HepG2 (cell line): ENCODE data around the gene SLC38A3. TPM values are rescaled to one million over a fixed set of nuclear protein-coding genes. Genes with fewer than 3 reads are reported as not detected.
A peak's percentile ranks its signal among the peaks of the same experiment; 100 is the strongest.

Source experiments
- CAMTA2 ChIP-seq: sonication (generic); formaldehyde crosslinking; IDR thresholded peaks from 2 replicates; pipeline ENCODE4 v1.4.0; 2020; ENCODE audit warnings: mild to moderate bottlenecking, missing genetic modification reagents, borderline replicate concordance
- CREB1 ChIP-seq, 2 experiments: fragments of 450-650 bp in 1 of 2; IDR thresholded peaks; 2 replicates each; pipeline ENCODE4 v1.6.1; 2016 to 2017; ENCODE audit warnings: control low read depth in 1 of 2, mild to moderate bottlenecking in 1 of 2, missing compliant biosample characterization in 1 of 2, missing genetic modification characterization in 1 of 2
- FOXA3 ChIP-seq: IDR thresholded peaks from 2 replicates; pipeline ENCODE4 v1.6.1; 2016; ENCODE audit warnings: missing genetic modification reagents, missing compliant biosample characterization
- GABPB1 ChIP-seq: IDR thresholded peaks from 2 replicates; pipeline ENCODE4 v1.6.1; 2016; ENCODE audit warnings: mild to moderate bottlenecking, missing genetic modification reagents, moderate library complexity, missing compliant biosample characterization
- GLI4 ChIP-seq: sonication (generic); formaldehyde crosslinking; IDR thresholded peaks from 2 replicates; pipeline ENCODE4 v1.5.1; 2020; ENCODE audit warnings: missing genetic modification reagents, mild to moderate bottlenecking, moderate library complexity, borderline replicate concordance
- JUNB ChIP-seq: sonication (generic); formaldehyde crosslinking; IDR thresholded peaks from 2 replicates; pipeline ENCODE4 v1.8.0; 2022; ENCODE audit warnings: missing genetic modification reagents, mild to moderate bottlenecking, borderline replicate concordance
- KLF11 ChIP-seq: IDR thresholded peaks from 2 replicates; pipeline ENCODE4 v1.6.1; 2016; ENCODE audit warnings: missing compliant biosample characterization
- KLF12 ChIP-seq: sonication (generic); formaldehyde crosslinking; IDR thresholded peaks from 2 replicates; pipeline ENCODE4 v1.4.0; 2020; ENCODE audit warnings: missing genetic modification reagents, borderline replicate concordance
- KLF16 ChIP-seq, 2 experiments: sonication (generic) in 1 of 2; formaldehyde crosslinking in 1 of 2; IDR thresholded peaks; 2 replicates each; pipeline versions ENCODE4 v1.6.1 to v1.8.0; 2016 to 2023; ENCODE audit warnings: missing genetic modification reagents in 2 of 2, missing compliant biosample characterization in 1 of 2
- MLXIP ChIP-seq: sonication (generic); formaldehyde crosslinking; IDR thresholded peaks from 2 replicates; pipeline ENCODE4 v1.9.0; 2021; ENCODE audit warnings: missing genetic modification reagents, borderline replicate concordance
- PHF21A ChIP-seq: sonication (generic); formaldehyde crosslinking; IDR thresholded peaks from 2 replicates; pipeline ENCODE4 v1.5.0; 2020; ENCODE audit warnings: mild to moderate bottlenecking, missing genetic modification reagents
- PITX1 ChIP-seq: sonication (generic); formaldehyde crosslinking; IDR thresholded peaks from 2 replicates; pipeline ENCODE4 v1.5.1; 2020; ENCODE audit warnings: mild to moderate bottlenecking, missing genetic modification reagents
- PLRG1 ChIP-seq: fragments of 450-650 bp; conservative IDR thresholded peaks from 2 replicates; pipeline ENCODE4 v1.6.1; 2016
- PPARG ChIP-seq: conservative IDR thresholded peaks from 2 replicates; pipeline ENCODE4 v1.6.1; 2016; ENCODE audit warnings: missing biosample characterization, missing genetic modification reagents
- TBX3 ChIP-seq: fragments of 450-650 bp; IDR thresholded peaks from 2 replicates; pipeline ENCODE4 v1.6.1; 2017; ENCODE audit warnings: antibody characterized with exemption, mild to moderate bottlenecking, inconsistent platforms, borderline replicate concordance
- ZKSCAN1 ChIP-seq: fragments of 150-350 bp; IDR thresholded peaks from 2 replicates; pipeline ENCODE4 v1.6.1; 2014; ENCODE audit warnings: low read length
- ZMYM4 ChIP-seq: sonication (generic); formaldehyde crosslinking; IDR thresholded peaks from 2 replicates; pipeline ENCODE4 v1.8.1; 2023; ENCODE audit warnings: mild to moderate bottlenecking, missing genetic modification reagents
- ZNF263 ChIP-seq: sonication (generic); formaldehyde crosslinking; IDR thresholded peaks from 2 replicates; pipeline ENCODE4 v1.4.0; 2020; ENCODE audit warnings: missing genetic modification reagents
- ZNF557 ChIP-seq: sonication (generic); formaldehyde crosslinking; IDR thresholded peaks from 2 replicates; pipeline ENCODE4 v1.4.0; 2020; ENCODE audit warnings: missing genetic modification reagents
- ZNF574 ChIP-seq: sonication (generic); formaldehyde crosslinking; IDR thresholded peaks from 2 replicates; pipeline ENCODE4 v1.4.0; 2020; ENCODE audit warnings: missing genetic modification reagents
- ZNF616 ChIP-seq: sonication (generic); formaldehyde crosslinking; IDR thresholded peaks from 2 replicates; pipeline ENCODE4 v1.5.0; 2020; ENCODE audit warnings: low read depth, mild to moderate bottlenecking, missing genetic modification reagents
- ZNF740 ChIP-seq: sonication (generic); formaldehyde crosslinking; IDR thresholded peaks from 2 replicates; pipeline ENCODE4 v1.4.0; 2020; ENCODE audit warnings: missing genetic modification reagents
- ZNF746 ChIP-seq: sonication (generic); formaldehyde crosslinking; IDR thresholded peaks from 2 replicates; pipeline ENCODE4 v1.8.0; 2022; ENCODE audit warnings: mild to moderate bottlenecking, missing genetic modification reagents
- ZSCAN25 ChIP-seq: sonication (generic); formaldehyde crosslinking; IDR thresholded peaks from 2 replicates; pipeline ENCODE4 v1.8.0; 2022; ENCODE audit warnings: mild to moderate bottlenecking, missing genetic modification reagents
- ZSCAN31 ChIP-seq: sonication (generic); formaldehyde crosslinking; IDR thresholded peaks from 2 replicates; pipeline ENCODE4 v1.5.0; 2020; ENCODE audit warnings: low read depth, mild to moderate bottlenecking, missing genetic modification reagents
- ZSCAN9 ChIP-seq: IDR thresholded peaks from 2 replicates; pipeline ENCODE4 v1.6.1; 2016; ENCODE audit warnings: borderline replicate concordance
- polyA plus RNA-seq, 8 experiments: library from polyadenylated mRNA; depleted of rRNA in 3 of 8; stranded (reverse) in 7 of 8; unstranded in 1 of 8; fragments of >200 nt; fragmentation: Illumina TruSeq in 4 of 8; extraction: Trizol in 4 of 8; gene quantifications; 2 replicates each; pipeline versions ENCODE4 v1.2.1 to v1.2.3, GENCODE V29; 2011 to 2016; ENCODE audit warnings: low read depth in 4 of 8, missing spikeins in 1 of 8, mixed read lengths in 1 of 8; ENCODE audit not compliant: insufficient read depth in 1 of 8
- total RNA-seq, 5 experiments: library from RNA; depleted of rRNA; stranded (reverse); fragments of >200 nt; fragmentation: Illumina TruSeq; extraction: Trizol; gene quantifications; 2 replicates each; pipeline ENCODE4 v1.2.3, GENCODE V29; 2016; ENCODE audit warnings: low read depth in 1 of 5

The SLC38A3 gene
- total and polyA plus RNA-seq, 2 of the 13 experiments (the other 11 are each of a cell fraction or from before 2014, with no cell fraction given) = 29.8 to 164 TPM

DNA sequence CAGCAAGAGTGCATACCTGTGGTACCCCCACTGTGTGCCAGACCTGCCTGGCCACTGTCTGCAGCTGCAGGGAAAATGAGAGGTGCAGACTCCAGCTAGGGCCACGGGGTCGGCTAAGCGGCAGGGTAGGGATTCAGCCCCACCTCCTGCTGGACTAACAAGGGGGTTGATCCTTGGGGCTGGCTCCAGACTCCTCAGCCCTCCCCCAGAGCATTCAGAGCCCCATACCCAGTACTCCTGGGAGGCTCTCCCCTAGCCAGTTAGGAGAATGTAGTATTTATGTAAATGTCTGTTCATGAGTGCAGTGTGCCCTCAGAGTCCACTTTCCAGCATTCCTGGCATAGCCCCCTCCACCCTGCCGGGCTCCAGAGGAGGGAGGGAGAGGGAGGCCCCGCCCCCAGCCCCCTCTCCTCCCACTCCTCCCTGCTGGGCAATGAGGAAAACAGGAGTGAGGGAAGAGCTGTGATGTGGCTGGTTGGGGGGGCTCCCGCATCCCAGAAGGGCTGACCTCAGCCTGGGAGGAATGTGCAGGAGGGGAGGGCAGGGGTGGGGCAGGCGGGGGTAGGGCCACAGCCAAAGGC is 59.4 kb downstream of the SLC38A3 start (continued):
- TF ChIP-seq ZNF740 (CRISPR knock-in tag) = peak; percentile 96
- TF ChIP-seq ZNF746 (CRISPR knock-in tag) = peak; percentile 99
- no peak for TF ChIP-seq ZSCAN9 (CRISPR knock-in tag)
- 0 out of 2 replicates have a peak, but pooled peaks have one; percentile 53 for TF ChIP-seq ZKSCAN1
- TF ChIP-seq TBX3 = 0 out of 2 replicates have a peak, but pooled peaks have one; percentile 30
- TF ChIP-seq ZNF574 (CRISPR knock-in tag) = no peak; the same call in 1 of the 2 replicates
- peak; percentile 22; the same call in 1 of the 2 replicates for TF ChIP-seq FOXA3 (CRISPR knock-in tag)
- no peak for TF ChIP-seq GLI4 (CRISPR knock-in tag)
- TF ChIP-seq ZSCAN31 (CRISPR knock-in tag) = 0 out of 2 replicates have a peak, but pooled peaks have one; percentile 24
- no peak for TF ChIP-seq PITX1
- TF ChIP-seq GABPB1 (CRISPR knock-in tag) = peak; percentile 44; the same call in 1 of the 2 replicates
- TF ChIP-seq PLRG1 = no peak
- TF ChIP-seq KLF12 (CRISPR knock-in tag) = 0 out of 2 replicates have a peak, but pooled peaks have one; percentile 50
- 0 out of 2 replicates have a peak, but pooled peaks have one; percentile 6 for TF ChIP-seq ZMYM4 (CRISPR knock-in tag)
- TF ChIP-seq CREB1 (IDR thresholded peaks at IDR 0.05) = peak; percentile 31; the same call in 1 of the 2 replicates
- no peak for TF ChIP-seq CREB1 (CRISPR knock-in tag; IDR thresholded peaks at IDR 0.05)
- TF ChIP-seq MLXIP (CRISPR knock-in tag) = no peak
- TF ChIP-seq KLF11 = no peak
- peak; percentile 68 for TF ChIP-seq ZNF263 (CRISPR knock-in tag)
- peak; percentile 59 for TF ChIP-seq PHF21A (CRISPR knock-in tag)
- TF ChIP-seq ZNF616 (CRISPR knock-in tag) = no peak
- no peak for TF ChIP-seq CAMTA2
- TF ChIP-seq ZNF557 (CRISPR knock-in tag) = 0 out of 2 replicates have a peak, but pooled peaks have one; percentile 10
- peak; percentile 96 for TF ChIP-seq ZSCAN25 (CRISPR knock-in tag)
- no peak for TF ChIP-seq JUNB (CRISPR knock-in tag)
- TF ChIP-seq KLF16 (CRISPR knock-in tag; IDR thresholded peaks at IDR 0.05) = peak in 1 of 2 experiments; percentile 38; a peak in 1 of 4 replicates
- TF ChIP-seq PPARG (CRISPR knock-in tag) = peak; percentile 52; the same call in 1 of the 2 replicates
